Measurements from ENCODE around the gene CORO6. TPM values are rescaled to one million over a fixed set of nuclear protein-coding genes. Genes with fewer than 3 reads are reported as not detected.

CORO6 gene
- total and polyA plus RNA-seq, 2 of the 13 experiments (the other 11 are each of a cell fraction or from before 2014, with no cell fraction given), result 0.42 to 0.82 TPM

- WGBS (ENCODE audit: low lambda C conversion rate), result 93% methylated on average over 6 of the region's 6 CpGs
- peaks cover 14% of the 10 kb centered on the region; the same call in 1 of the 2 replicates for H4K20me1 ChIP-seq (ENCODE audit: insufficient read depth, low read length)
- H3K27ac ChIP-seq (ENCODE audit: extremely low read length, insufficient read depth, low read length), result no peak overlapping the region
- H3K36me3 ChIP-seq (replicated peaks in 1 of 2; ENCODE audit: control insufficient read depth in 1 of 2, insufficient read depth in 2 of 2, low read length in 2 of 2), result peaks cover 0 to 1% of the 10 kb centered on the region in 2 experiments; a peak in 2 of 5 replicates
- peaks cover 53% of the 10 kb centered on the region for H3K4me1 ChIP-seq (ENCODE audit: insufficient read depth, low read length)
- ChIA-PET POLR2A (interaction anchor here (1.2 to 2.0 kb wide), 2 partner anchors 13 to 22 kb away, joined by 5 to 11 read pairs; partner anchors contain the start of gene ABHD15), CTCF (ENCODE audit: low intra/inter-chr PET ratio, low total read pairs) (no interaction called here)
- H3K27me3 ChIP-seq (ENCODE audit: control insufficient read depth in 1 of 2, insufficient read depth in 2 of 2, low read length in 2 of 2), result no peaks in the 10 kb centered on the region; a peak in 1 of 5 replicates
- ATAC-seq (no peak), FAIRE-seq (no peak), DNase-seq (ENCODE audit: low spot score) (no peak)
- intact Hi-C loops (cut with micrococcal nuclease; ENCODE audit: unreplicated experiment) (no loop called here), in situ Hi-C loops (cut with HindIII; ENCODE audit: extremely low pct_ligation_motif_present, low pct_unique_long_range_greater_than_20kb) (no loop called here)
- H3K4me3 ChIP-seq (replicated peaks in 1 of 3; ENCODE audit: insufficient read depth in 1 of 3, low read depth in 2 of 3, low read length in 3 of 3), result peak overlapping the region; percentile 70 to 98 (median 79); a peak in 2 of 6 replicates
- peaks cover 23% of the 10 kb centered on the region for H3K79me2 ChIP-seq (ENCODE audit: insufficient read depth, low read length)
- no peak overlapping the region for H2AFZ ChIP-seq (ENCODE audit: low read length)
- no peaks in the 10 kb centered on the region for H3K9me3 ChIP-seq (ENCODE audit: low read length)
- BruUV-seq (replicated peaks), result no TSS peak
- H3K9ac ChIP-seq (ENCODE audit: insufficient read depth, low read depth, low read length), result peak overlapping the region; percentile 73; the same call in 1 of the 2 replicates
- TF ChIP-seq ZNF7 (CRISPR knock-in tag; IDR thresholded peaks at IDR 0.05) (no peak), ZBTB42 (CRISPR knock-in tag; IDR thresholded peaks at IDR 0.05) (no peak), TFDP1 (CRISPR knock-in tag; IDR thresholded peaks at IDR 0.05; ENCODE audit: borderline replicate concordance) (no peak), RORA (CRISPR knock-in tag; IDR thresholded peaks at IDR 0.05) (no peak), MIER3 (CRISPR knock-in tag; IDR thresholded peaks at IDR 0.05; ENCODE audit: borderline replicate concordance) (no peak), GLI4 (CRISPR knock-in tag; IDR thresholded peaks at IDR 0.05; ENCODE audit: borderline replicate concordance) (no peak), ZNF597 (CRISPR knock-in tag; IDR thresholded peaks at IDR 0.05) (no peak), ZNF780A (CRISPR knock-in tag; IDR thresholded peaks at IDR 0.05) (no peak), RAD51 (IDR thresholded peaks at IDR 0.05; ENCODE audit: borderline replicate concordance) (no peak), ZBTB39 (CRISPR knock-in tag; IDR thresholded peaks at IDR 0.05) (no peak), NFATC3 (CRISPR knock-in tag; IDR thresholded peaks at IDR 0.05) (no peak), ZBTB7A (CRISPR knock-in tag; IDR thresholded peaks at IDR 0.05) (no peak), MAFF (IDR thresholded peaks at IDR 0.05; ENCODE audit: low read depth, low read length) (no peak), CEBPB (IDR thresholded peaks at IDR 0.05; ENCODE audit: borderline replicate concordance, low read depth, low read length) (no peak), RBM22 (optimal IDR thresholded peaks at IDR 0.05; ENCODE audit: low read length) (no peak), TOPORS (CRISPR knock-in tag; IDR thresholded peaks at IDR 0.05) (no peak), ZFP91 (CRISPR knock-in tag; IDR thresholded peaks at IDR 0.05; ENCODE audit: borderline replicate concordance) (no peak), IRX3 (CRISPR knock-in tag; IDR thresholded peaks at IDR 0.05; ENCODE audit: borderline replicate concordance, low read depth) (no peak)
- H3K4me2 ChIP-seq (ENCODE audit: low read depth, low read length), result peak overlapping the region; percentile 93
Measured at GRCh38 chr17:29587591-29587990, 35.1 kb downstream of the CORO6 start.
